ENCODE data around the gene ISX. TPM values are rescaled to one million over a fixed set of nuclear protein-coding genes. Genes with fewer than 3 reads are reported as not detected.

The ISX gene
- not detected for total RNA-seq
- not detected for polyA plus RNA-seq (2013, experiment 1 of 2)
- polyA plus RNA-seq (2013, experiment 2 of 2), result not detected
- 0 to 0.11 (median 0) reads per million in 172 experiments for total RNA-seq

GRCh38 chr22:35065796-35066218 lies at the start of gene ISX:
Gene ISX (plus strand): TSS chr22:35066158. CDS start chr22:35067088, 930 bp downstream.
- no peaks in the 10 kb centered on the region for H3K9me3 Mint-ChIP-seq
- DNase-seq (no peak), ATAC-seq (ENCODE audit: poor library complexity) (no peak)
- Histone ChIP-seq H3K36me3 (ENCODE audit: insufficient read depth, low read length) (no peaks in the 10 kb centered on the region), H3K9me3 (ENCODE audit: control insufficient read depth in 1 of 2, insufficient read depth in 1 of 2, low read length in 2 of 2) (no peaks in the 10 kb centered on the region), H3K4me1 (ENCODE audit: insufficient read depth, low read length) (no peaks in the 10 kb centered on the region), H3K27ac (ENCODE audit: low read depth in 1 of 2, low read length in 2 of 2) (no peak within 1 kb of the TSS), H3K4me3 (ENCODE audit: low read length) (no peak within 1 kb of the TSS), H3K27me3 (ENCODE audit: control insufficient read depth in 1 of 2, insufficient read depth in 2 of 2, low read length in 2 of 2) (peaks cover 0 to 6% of the 10 kb centered on the region in 2 experiments)
- ChIA-PET CTCF (no interaction called here), POLR2A (no interaction called here)
- H3K36me3 Mint-ChIP-seq (ENCODE audit: low read depth), result no peaks in the 10 kb centered on the region
- H3K4me1 Mint-ChIP-seq (ENCODE audit: low read depth), result no peaks in the 10 kb centered on the region
- TF ChIP-seq, protein P1, sequence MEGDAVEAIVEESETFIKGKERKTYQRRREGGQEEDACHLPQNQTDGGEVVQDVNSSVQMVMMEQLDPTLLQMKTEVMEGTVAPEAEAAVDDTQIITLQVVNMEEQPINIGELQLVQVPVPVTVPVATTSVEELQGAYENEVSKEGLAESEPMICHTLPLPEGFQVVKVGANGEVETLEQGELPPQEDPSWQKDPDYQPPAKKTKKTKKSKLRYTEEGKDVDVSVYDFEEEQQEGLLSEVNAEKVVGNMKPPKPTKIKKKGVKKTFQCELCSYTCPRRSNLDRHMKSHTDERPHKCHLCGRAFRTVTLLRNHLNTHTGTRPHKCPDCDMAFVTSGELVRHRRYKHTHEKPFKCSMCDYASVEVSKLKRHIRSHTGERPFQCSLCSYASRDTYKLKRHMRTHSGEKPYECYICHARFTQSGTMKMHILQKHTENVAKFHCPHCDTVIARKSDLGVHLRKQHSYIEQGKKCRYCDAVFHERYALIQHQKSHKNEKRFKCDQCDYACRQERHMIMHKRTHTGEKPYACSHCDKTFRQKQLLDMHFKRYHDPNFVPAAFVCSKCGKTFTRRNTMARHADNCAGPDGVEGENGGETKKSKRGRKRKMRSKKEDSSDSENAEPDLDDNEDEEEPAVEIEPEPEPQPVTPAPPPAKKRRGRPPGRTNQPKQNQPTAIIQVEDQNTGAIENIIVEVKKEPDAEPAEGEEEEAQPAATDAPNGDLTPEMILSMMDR (IDR thresholded peaks at IDR 0.05), result no peak
- intact Hi-C loops (cut with DNase I, micrococcal nuclease), result no loop called here
- H3K27ac Mint-ChIP-seq, result no peak within 1 kb of the TSS
- no peak within 1 kb of the TSS for H3K4me3 Mint-ChIP-seq
- H3K27me3 Mint-ChIP-seq, result peaks cover 7% of the 10 kb centered on the region

DNA sequence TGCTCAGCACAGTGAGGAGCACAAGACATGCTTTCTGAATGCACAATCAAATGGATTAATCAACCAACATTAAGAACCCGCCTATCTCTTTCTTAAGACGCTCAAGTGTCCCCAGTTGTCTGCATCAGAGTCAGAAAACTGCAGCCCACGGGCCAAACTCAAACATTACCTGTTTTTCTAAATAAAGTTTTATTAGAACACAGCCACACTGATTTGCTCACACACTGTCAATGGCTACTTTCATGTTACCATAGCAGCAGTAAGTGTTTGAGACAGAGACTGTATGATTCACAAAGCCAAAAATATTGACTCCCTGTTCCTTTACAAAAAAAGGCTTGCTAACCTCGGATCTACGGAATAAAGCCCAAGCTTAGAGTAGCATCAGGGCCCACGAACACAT lies 49.0 kb upstream of the ISX start:
- H3K4me1 Mint-ChIP-seq (ENCODE audit: low read depth), result no peaks in the 10 kb centered on the region
- no peak overlapping the region for H3K27ac Mint-ChIP-seq

GRCh38 chr22:35018995-35019394 lies 47.0 kb upstream of the ISX start:
- Histone ChIP-seq H3K4me3 (ENCODE audit: low read length) (no peak overlapping the region), H3K27ac (ENCODE audit: low read depth in 1 of 2, low read length in 2 of 2) (no peak overlapping the region), H3K4me1 (ENCODE audit: insufficient read depth, low read length) (no peaks in the 10 kb centered on the region), H3K9me3 (ENCODE audit: control insufficient read depth in 1 of 2, insufficient read depth in 1 of 2, low read length in 2 of 2) (peaks cover 0 to 7% of the 10 kb centered on the region in 2 experiments), H3K36me3 (ENCODE audit: insufficient read depth, low read length) (no peaks in the 10 kb centered on the region), H3K27me3 (ENCODE audit: control insufficient read depth in 1 of 2, insufficient read depth in 2 of 2, low read length in 2 of 2) (peaks cover 2 to 10% of the 10 kb centered on the region in 2 experiments)
- ATAC-seq (ENCODE audit: poor library complexity), result no peak
- Mint-ChIP-seq H3K9me3 (no peaks in the 10 kb centered on the region), H3K4me3 (no peak overlapping the region), H3K27me3 (peaks cover 30% of the 10 kb centered on the region), H3K27ac (no peak overlapping the region), H3K4me1 (ENCODE audit: low read depth) (no peaks in the 10 kb centered on the region), H3K36me3 (ENCODE audit: low read depth) (no peaks in the 10 kb centered on the region)
- TF ChIP-seq, protein P1 (IDR thresholded peaks at IDR 0.05), result no peak
- intact Hi-C loops (cut with DNase I, micrococcal nuclease), result no loop called here
- no peak for DNase-seq
- POLR2A ChIA-PET, result no interaction called here
- CTCF ChIA-PET, result no interaction called here

More for the DNA sequence above, 49.0 kb upstream of the ISX start:
- H3K4me3 ChIP-seq (ENCODE audit: low read length), result no peak overlapping the region
- no peak overlapping the region for H3K4me3 Mint-ChIP-seq
- DNase-seq (no peak), ATAC-seq (ENCODE audit: poor library complexity) (no peak)
- peaks cover 14% of the 10 kb centered on the region for H3K27me3 Mint-ChIP-seq
- no peaks in the 10 kb centered on the region for H3K36me3 Mint-ChIP-seq (ENCODE audit: low read depth)
- no peak overlapping the region for H3K27ac ChIP-seq (ENCODE audit: low read depth in 1 of 2, low read length in 2 of 2)
- intact Hi-C loops (cut with DNase I, micrococcal nuclease), result no loop called here
- peaks cover 0 to 3% of the 10 kb centered on the region in 2 experiments for H3K9me3 ChIP-seq (ENCODE audit: control insufficient read depth in 1 of 2, insufficient read depth in 1 of 2, low read length in 2 of 2)
- POLR2A ChIA-PET, result no interaction called here
- no peaks in the 10 kb centered on the region for H3K4me1 ChIP-seq (ENCODE audit: insufficient read depth, low read length)
- no peaks in the 10 kb centered on the region for H3K9me3 Mint-ChIP-seq
- H3K27me3 ChIP-seq (ENCODE audit: control insufficient read depth in 1 of 2, insufficient read depth in 2 of 2, low read length in 2 of 2), result peaks cover 0 to 6% of the 10 kb centered on the region in 2 experiments
- no peaks in the 10 kb centered on the region for H3K36me3 ChIP-seq (ENCODE audit: insufficient read depth, low read length)
- TF ChIP-seq, protein P1 (IDR thresholded peaks at IDR 0.05), result no peak
- CTCF ChIA-PET, result no interaction called here
